ENCODE data around the gene MCL1. TPM values are rescaled to one million over a fixed set of nuclear protein-coding genes. Genes with fewer than 3 reads are reported as not detected.

Gene MCL1
- total RNA-seq, 4 donors from 2014 or later = 102 to 154 (median 140) TPM

DNA sequence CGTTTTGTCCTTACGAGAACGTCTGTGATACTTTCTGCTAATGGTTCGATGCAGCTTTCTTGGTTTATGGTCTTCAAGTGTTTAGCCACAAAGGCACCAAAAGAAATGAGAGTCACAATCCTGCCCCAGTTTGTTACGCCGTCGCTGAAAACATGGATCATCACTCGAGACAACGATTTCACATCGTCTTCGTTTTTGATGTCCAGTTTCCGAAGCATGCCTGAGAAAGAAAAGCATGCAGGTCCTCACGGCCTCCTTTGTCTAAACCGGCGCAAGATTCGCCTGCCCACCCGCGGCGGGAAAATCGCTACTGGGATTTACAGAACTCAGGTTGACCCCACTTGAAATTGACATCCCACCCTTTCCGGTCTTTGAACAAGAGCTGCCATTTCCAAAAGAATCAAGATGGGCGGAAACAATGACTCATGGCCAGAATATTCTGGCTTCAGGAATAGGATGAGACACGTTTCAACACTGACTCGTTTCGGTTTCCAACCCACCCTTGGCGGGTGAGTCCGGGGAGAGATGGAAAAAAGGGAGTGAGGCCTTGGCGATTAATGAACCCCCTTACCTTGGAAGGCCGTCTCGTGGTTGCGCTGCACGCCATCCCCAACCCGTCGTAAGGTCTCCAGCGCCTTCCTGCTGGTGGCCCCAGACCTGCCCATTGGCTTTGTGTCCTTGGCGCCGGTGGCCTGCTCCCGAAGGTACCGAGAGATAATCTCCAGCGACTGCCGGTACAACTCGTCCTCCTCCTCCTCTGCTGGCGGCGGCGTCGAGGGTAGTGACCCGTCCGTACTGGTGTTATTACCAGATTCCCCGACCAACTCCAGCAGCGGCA is 919 bp downstream of the MCL1 start:
- no peaks in the 10 kb centered on the region for H3K27me3 ChIP-seq
- H3K4me1 ChIP-seq = peaks cover 0 to 31% (median 10%) of the 10 kb centered on the region in 4 donors
- peak in 2 of 3 donors; percentile 68 to 73 for DNase-seq
- H3K9me3 ChIP-seq = no peaks in the 10 kb centered on the region
- peaks cover 0 to 48% (median 0%) of the 10 kb centered on the region in 3 donors for H3K36me3 ChIP-seq
- peak overlapping the region; percentile 97 to 100 (median 100) for H3K27ac ChIP-seq
- TF ChIP-seq POLR2A (IDR thresholded peaks at IDR 0.05) = peak in 1 of 2 donors; percentile 31
- TF ChIP-seq, protein P1, sequence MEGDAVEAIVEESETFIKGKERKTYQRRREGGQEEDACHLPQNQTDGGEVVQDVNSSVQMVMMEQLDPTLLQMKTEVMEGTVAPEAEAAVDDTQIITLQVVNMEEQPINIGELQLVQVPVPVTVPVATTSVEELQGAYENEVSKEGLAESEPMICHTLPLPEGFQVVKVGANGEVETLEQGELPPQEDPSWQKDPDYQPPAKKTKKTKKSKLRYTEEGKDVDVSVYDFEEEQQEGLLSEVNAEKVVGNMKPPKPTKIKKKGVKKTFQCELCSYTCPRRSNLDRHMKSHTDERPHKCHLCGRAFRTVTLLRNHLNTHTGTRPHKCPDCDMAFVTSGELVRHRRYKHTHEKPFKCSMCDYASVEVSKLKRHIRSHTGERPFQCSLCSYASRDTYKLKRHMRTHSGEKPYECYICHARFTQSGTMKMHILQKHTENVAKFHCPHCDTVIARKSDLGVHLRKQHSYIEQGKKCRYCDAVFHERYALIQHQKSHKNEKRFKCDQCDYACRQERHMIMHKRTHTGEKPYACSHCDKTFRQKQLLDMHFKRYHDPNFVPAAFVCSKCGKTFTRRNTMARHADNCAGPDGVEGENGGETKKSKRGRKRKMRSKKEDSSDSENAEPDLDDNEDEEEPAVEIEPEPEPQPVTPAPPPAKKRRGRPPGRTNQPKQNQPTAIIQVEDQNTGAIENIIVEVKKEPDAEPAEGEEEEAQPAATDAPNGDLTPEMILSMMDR (IDR thresholded peaks at IDR 0.05) = no peak
- peak overlapping the region; percentile 81 to 99 (median 88) for H3K4me3 ChIP-seq

DNA sequence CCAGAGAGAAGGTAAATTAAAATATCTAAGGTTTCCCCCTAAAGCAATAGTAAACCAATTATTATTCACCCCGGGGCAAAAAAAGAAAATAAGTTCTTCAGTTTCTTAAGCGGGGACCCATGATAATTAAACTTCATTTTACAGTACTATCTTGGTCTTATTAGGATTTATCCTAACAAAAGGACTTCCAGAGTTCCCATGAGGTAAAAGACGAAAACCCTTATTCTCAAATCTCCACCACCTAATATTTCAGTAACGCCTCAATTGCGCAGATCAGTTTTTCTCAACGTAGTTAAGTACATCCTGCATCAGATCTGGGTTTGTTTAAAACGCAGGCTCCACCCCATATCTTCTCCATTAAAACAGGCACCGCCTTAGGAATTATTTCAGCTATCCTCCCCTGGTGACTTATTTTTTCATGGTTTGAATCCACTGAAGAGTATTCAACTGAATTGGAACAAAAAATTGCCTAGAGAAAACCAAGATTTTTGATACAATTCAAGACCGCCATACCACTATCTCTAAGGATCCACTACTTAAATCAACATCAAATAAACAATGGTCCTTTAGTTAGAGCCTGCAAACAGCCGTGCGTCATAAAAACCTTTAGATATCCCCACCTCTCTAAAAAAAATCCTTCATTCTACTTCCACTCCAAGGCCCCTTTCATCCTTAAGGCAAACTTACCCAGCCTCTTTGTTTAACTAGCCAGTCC is 1.7 kb downstream of the MCL1 start:
- H3K36me3 ChIP-seq = peaks cover 0 to 56% (median 0%) of the 10 kb centered on the region in 3 donors
- peak overlapping the region; percentile 81 to 99 (median 88) for H3K4me3 ChIP-seq
- peak in 1 of 3 donors; percentile 45 for DNase-seq
- no peaks in the 10 kb centered on the region for H3K9me3 ChIP-seq
- peaks cover 3 to 39% (median 17%) of the 10 kb centered on the region in 4 donors for H3K4me1 ChIP-seq
- no peak for TF ChIP-seq POLR2A (IDR thresholded peaks at IDR 0.05)
- TF ChIP-seq, protein P1 (IDR thresholded peaks at IDR 0.05) = no peak
- H3K27ac ChIP-seq = peak overlapping the region; percentile 97 to 100 (median 100)
- H3K27me3 ChIP-seq = no peaks in the 10 kb centered on the region

DNA sequence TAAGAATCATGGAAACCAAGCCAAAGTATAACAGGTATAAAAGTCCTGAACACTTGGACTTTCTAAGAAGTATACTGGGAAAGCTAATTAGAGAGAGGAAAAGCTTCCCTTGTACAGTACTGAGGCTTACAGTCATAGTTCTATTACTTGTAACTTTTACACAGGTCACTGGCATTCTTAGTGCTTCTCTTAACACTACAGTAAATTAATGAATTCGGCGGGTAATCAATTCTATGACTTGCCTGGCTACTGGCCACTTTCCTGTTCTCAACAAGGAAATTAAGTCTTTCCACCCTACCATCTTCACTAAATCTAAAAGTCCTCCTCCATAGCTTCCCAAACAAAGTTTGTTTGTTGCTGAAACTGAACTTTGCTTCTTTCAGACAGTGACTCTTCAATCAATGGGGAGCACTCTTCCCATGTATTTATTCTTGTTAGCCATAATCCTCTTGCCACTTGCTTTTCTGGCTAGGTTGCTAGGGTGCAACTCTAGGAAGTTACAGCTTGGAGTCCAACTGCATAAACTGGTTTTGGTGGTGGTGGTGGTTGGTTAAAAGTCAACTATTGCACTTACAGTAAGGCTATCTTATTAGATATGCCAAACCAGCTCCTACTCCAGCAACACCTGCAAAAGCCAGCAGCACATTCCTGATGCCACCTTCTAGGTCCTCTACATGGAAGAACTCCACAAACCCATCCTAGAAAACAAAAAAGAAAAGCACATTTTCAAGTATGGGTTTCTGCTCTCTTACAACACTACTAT is 2.4 kb downstream of the MCL1 start:
- peak overlapping the region; percentile 81 to 99 (median 88) for H3K4me3 ChIP-seq
- no peaks in the 10 kb centered on the region for H3K27me3 ChIP-seq
- DNase-seq = peak in 2 of 3 donors; percentile 9 to 45
- no peaks in the 10 kb centered on the region for H3K9me3 ChIP-seq
- peaks cover 3 to 46% (median 25%) of the 10 kb centered on the region in 4 donors for H3K4me1 ChIP-seq
- peak overlapping the region; percentile 97 to 100 (median 100) for H3K27ac ChIP-seq
- peaks cover 0 to 63% (median 0%) of the 10 kb centered on the region in 3 donors for H3K36me3 ChIP-seq
- TF ChIP-seq, protein P1 (IDR thresholded peaks at IDR 0.05) = no peak
- TF ChIP-seq POLR2A (IDR thresholded peaks at IDR 0.05) = peak in 1 of 2 donors; percentile 19

- no peak for DNase-seq
- Histone ChIP-seq H3K27ac (peak overlapping the region; percentile 97 to 100 (median 100)), H3K36me3 (peaks cover 0 to 69% (median 0%) of the 10 kb centered on the region in 3 donors), H3K4me1 (peaks cover 3 to 52% (median 27%) of the 10 kb centered on the region in 4 donors), H3K4me3 (peak overlapping the region; percentile 81 to 99 (median 88)), H3K9me3 (no peaks in the 10 kb centered on the region), H3K27me3 (no peaks in the 10 kb centered on the region)
- TF ChIP-seq, protein P1 (IDR thresholded peaks at IDR 0.05) = no peak
- no peak for TF ChIP-seq POLR2A (IDR thresholded peaks at IDR 0.05)
Measured at GRCh38 chr1:150576367-150576711, 3.1 kb downstream of the MCL1 start.
